Progenitor cell of endocrine pancreas (in vitro differentiated cells): ENCODE data around the gene MRPS26. TPM values are rescaled to one million over a fixed set of nuclear protein-coding genes. Genes with fewer than 3 reads are reported as not detected.
A peak's percentile ranks its signal among the peaks of the same experiment; 100 is the strongest.

Source experiments
- DNase-seq: peaks from one replicate; pipeline ENCODE4 v3.0.0; 2021; ENCODE audit warnings: low spot score; ENCODE audit not compliant: unreplicated experiment
- H3K27ac Mint-ChIP-seq: 2 replicates; pipeline ENCODE4 v1.8.0; 2021; ENCODE audit warnings: mild to moderate bottlenecking, moderate library complexity, mixed read lengths
- H3K27me3 Mint-ChIP-seq: 2 replicates; pipeline ENCODE4 v1.8.0; 2021; ENCODE audit warnings: mixed read lengths
- H3K36me3 Mint-ChIP-seq: 2 replicates; pipeline ENCODE4 v1.8.0; 2022; ENCODE audit warnings: mixed read lengths; ENCODE audit not compliant: insufficient read depth
- H3K4me1 Mint-ChIP-seq: 2 replicates; pipeline ENCODE4 v1.8.0; 2021; ENCODE audit warnings: low read depth, mixed read lengths
- H3K4me3 Mint-ChIP-seq: 2 replicates; pipeline ENCODE4 v1.8.0; 2021; ENCODE audit warnings: low read depth, mild to moderate bottlenecking, moderate library complexity, mixed read lengths
- H3K9me3 Mint-ChIP-seq: 2 replicates; pipeline ENCODE4 v1.8.0; 2021; ENCODE audit warnings: low read depth, mixed read lengths
- CTCF ChIP-seq: fragments of 200-600 bp; sonication (generic); IDR thresholded peaks from one replicate; pipeline ENCODE4 v1.5.0; 2021; ENCODE audit warnings: antibody characterized with exemption, mild to moderate bottlenecking; ENCODE audit not compliant: unreplicated experiment
- total RNA-seq: library from RNA; stranded (reverse); gene quantifications from 2 replicates; pipeline ENCODE4 v1.2.1, GENCODE V29; 2021

Gene MRPS26
- total RNA-seq, 1 donor from 2014 or later, result 74.3 TPM

- H3K4me3 Mint-ChIP-seq, result no peak overlapping the region
- H3K27ac Mint-ChIP-seq, result no peak overlapping the region
Observed at GRCh38 chr20:3084986-3085360, 39.1 kb downstream of the MRPS26 start.

GRCh38 chr20:3085571-3086072 is 39.8 kb downstream of the MRPS26 start:
- H3K27me3 Mint-ChIP-seq, result peaks cover 58% of the 10 kb centered on the region

More at GRCh38 chr20:3084986-3085360, 39.1 kb downstream of the MRPS26 start:
- DNase-seq, result no peak
- Mint-ChIP-seq H3K36me3 (no peaks in the 10 kb centered on the region), H3K4me1 (peaks cover 1% of the 10 kb centered on the region), H3K27me3 (peaks cover 58% of the 10 kb centered on the region), H3K9me3 (no peaks in the 10 kb centered on the region)
- no peak for TF ChIP-seq CTCF

GRCh38 chr20:3088031-3088430 is 42.2 kb downstream of the MRPS26 start:
- peaks cover 3% of the 10 kb centered on the region for H3K4me1 Mint-ChIP-seq
- H3K27me3 Mint-ChIP-seq, result peaks cover 57% of the 10 kb centered on the region
- TF ChIP-seq CTCF, result no peak

More at GRCh38 chr20:3085571-3086072, 39.8 kb downstream of the MRPS26 start:
- Mint-ChIP-seq H3K27ac (no peak overlapping the region), H3K9me3 (no peaks in the 10 kb centered on the region), H3K4me3 (no peak overlapping the region), H3K4me1 (peaks cover 1% of the 10 kb centered on the region), H3K36me3 (no peaks in the 10 kb centered on the region)
- no peak for DNase-seq
- no peak for TF ChIP-seq CTCF

GRCh38 chr20:3090565-3090964 is 44.7 kb downstream of the MRPS26 start:
- Mint-ChIP-seq H3K36me3 (no peaks in the 10 kb centered on the region), H3K9me3 (no peaks in the 10 kb centered on the region), H3K4me3 (no peak overlapping the region), H3K27me3 (peaks cover 49% of the 10 kb centered on the region), H3K4me1 (peaks cover 2% of the 10 kb centered on the region), H3K27ac (no peak overlapping the region)
- no peak for TF ChIP-seq CTCF
- DNase-seq, result no peak

More at GRCh38 chr20:3088031-3088430, 42.2 kb downstream of the MRPS26 start:
- no peaks in the 10 kb centered on the region for H3K36me3 Mint-ChIP-seq
- H3K4me3 Mint-ChIP-seq, result no peak overlapping the region
- DNase-seq, result no peak
- no peak overlapping the region for H3K27ac Mint-ChIP-seq
- no peaks in the 10 kb centered on the region for H3K9me3 Mint-ChIP-seq

- Mint-ChIP-seq H3K4me1 (peaks cover 2% of the 10 kb centered on the region), H3K27me3 (peaks cover 50% of the 10 kb centered on the region), H3K9me3 (no peaks in the 10 kb centered on the region), H3K4me3 (peak overlapping the region; percentile 68), H3K27ac (peak overlapping the region; percentile 94), H3K36me3 (no peaks in the 10 kb centered on the region)
- no peak for DNase-seq
- TF ChIP-seq CTCF, result no peak
Observed at GRCh38 chr20:3092611-3093379, 46.9 kb downstream of the MRPS26 start.
